Measurements from ENCODE around the gene UNC5A.

The UNC5A gene

DNA sequence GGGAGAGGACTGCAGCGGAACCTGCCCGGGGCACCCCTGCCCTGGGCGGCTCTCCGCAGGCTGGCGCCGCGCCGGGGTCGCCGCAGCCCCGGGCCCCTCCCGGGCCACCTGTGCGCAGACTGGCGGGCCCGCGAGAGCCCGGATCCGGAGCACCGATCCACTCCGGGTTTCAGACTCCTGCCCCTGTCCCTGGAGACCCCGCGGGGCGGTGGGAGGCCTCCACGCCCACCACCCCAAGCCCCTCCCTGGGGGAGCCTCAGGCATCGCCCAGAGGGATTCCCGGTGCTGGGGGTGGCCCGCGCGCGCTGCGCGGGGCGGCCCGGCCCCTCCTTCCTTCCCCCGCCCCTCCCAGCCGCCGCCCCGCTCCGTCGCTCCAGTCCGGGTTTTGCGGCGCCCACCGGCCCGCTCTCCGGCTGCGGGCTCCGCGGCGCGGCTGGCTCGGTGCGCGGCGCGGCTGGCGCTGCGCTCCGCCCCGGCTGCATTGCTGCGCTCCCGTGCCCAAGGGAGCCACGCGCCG lies at the start of gene UNC5A:
Gene UNC5A, plus strand, starts transcription at position 479 of the 517 bp plus-strand sequence. CDS start 192 bp downstream, outside the sequence.
- TF ChIP-seq, protein P1, sequence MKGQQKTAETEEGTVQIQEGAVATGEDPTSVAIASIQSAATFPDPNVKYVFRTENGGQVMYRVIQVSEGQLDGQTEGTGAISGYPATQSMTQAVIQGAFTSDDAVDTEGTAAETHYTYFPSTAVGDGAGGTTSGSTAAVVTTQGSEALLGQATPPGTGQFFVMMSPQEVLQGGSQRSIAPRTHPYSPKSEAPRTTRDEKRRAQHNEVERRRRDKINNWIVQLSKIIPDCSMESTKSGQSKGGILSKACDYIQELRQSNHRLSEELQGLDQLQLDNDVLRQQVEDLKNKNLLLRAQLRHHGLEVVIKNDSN (IDR thresholded peaks at IDR 0.05): no peak
- TF ChIP-seq, protein P2, sequence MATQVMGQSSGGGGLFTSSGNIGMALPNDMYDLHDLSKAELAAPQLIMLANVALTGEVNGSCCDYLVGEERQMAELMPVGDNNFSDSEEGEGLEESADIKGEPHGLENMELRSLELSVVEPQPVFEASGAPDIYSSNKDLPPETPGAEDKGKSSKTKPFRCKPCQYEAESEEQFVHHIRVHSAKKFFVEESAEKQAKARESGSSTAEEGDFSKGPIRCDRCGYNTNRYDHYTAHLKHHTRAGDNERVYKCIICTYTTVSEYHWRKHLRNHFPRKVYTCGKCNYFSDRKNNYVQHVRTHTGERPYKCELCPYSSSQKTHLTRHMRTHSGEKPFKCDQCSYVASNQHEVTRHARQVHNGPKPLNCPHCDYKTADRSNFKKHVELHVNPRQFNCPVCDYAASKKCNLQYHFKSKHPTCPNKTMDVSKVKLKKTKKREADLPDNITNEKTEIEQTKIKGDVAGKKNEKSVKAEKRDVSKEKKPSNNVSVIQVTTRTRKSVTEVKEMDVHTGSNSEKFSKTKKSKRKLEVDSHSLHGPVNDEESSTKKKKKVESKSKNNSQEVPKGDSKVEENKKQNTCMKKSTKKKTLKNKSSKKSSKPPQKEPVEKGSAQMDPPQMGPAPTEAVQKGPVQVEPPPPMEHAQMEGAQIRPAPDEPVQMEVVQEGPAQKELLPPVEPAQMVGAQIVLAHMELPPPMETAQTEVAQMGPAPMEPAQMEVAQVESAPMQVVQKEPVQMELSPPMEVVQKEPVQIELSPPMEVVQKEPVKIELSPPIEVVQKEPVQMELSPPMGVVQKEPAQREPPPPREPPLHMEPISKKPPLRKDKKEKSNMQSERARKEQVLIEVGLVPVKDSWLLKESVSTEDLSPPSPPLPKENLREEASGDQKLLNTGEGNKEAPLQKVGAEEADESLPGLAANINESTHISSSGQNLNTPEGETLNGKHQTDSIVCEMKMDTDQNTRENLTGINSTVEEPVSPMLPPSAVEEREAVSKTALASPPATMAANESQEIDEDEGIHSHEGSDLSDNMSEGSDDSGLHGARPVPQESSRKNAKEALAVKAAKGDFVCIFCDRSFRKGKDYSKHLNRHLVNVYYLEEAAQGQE (IDR thresholded peaks at IDR 0.05; ENCODE audit: low read depth): no peak
- TF ChIP-seq FOXM1 (IDR thresholded peaks at IDR 0.05; ENCODE audit: borderline replicate concordance, low read depth): no peak
- TF ChIP-seq CEBPB (IDR thresholded peaks at IDR 0.05): no peak
- TF ChIP-seq TEAD4 (IDR thresholded peaks at IDR 0.05): no peak
- TF ChIP-seq CREB1 (IDR thresholded peaks at IDR 0.05; ENCODE audit: low read depth): no peak
- TF ChIP-seq, protein P3, sequence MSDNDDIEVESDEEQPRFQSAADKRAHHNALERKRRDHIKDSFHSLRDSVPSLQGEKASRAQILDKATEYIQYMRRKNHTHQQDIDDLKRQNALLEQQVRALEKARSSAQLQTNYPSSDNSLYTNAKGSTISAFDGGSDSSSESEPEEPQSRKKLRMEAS (IDR thresholded peaks at IDR 0.05): no peak
- no peak for TF ChIP-seq EGR1 (IDR thresholded peaks at IDR 0.05)
- TF ChIP-seq TAF1 (IDR thresholded peaks at IDR 0.05; ENCODE audit: low read depth): no peak
- no peak for TF ChIP-seq TCF12 (IDR thresholded peaks at IDR 0.05; ENCODE audit: low read depth)
- TF ChIP-seq EP300 (IDR thresholded peaks at IDR 0.05; ENCODE audit: borderline replicate concordance): no peak
- TF ChIP-seq RAD21 (IDR thresholded peaks at IDR 0.05; ENCODE audit: low read depth): no peak
- no peak for TF ChIP-seq NFIC (IDR thresholded peaks at IDR 0.05)
- TF ChIP-seq YY1 (IDR thresholded peaks at IDR 0.05; ENCODE audit: low read depth): no peak
- TF ChIP-seq ZBTB7A (IDR thresholded peaks at IDR 0.05; ENCODE audit: low read depth): no peak

DNA sequence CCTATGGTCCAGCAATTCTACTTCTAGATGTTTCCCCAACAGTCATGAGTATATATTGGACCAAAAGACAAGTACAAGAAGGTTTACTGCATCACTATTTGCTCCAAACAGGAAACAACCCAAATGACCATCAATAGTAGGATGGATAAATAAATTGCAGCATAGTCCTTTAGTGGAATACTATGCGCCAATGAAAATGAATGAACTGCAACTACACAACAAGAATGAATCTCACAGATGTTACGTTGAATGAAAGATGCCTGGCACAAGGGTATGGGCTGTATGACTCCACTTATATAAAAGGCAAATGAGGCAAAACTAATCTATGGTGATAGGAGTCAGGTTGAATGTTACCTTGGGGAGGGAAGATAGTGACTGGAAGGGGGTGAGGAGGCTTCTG lies 48.6 kb upstream of the UNC5A start:
- no peak for TF ChIP-seq ZBTB7A (IDR thresholded peaks at IDR 0.05; ENCODE audit: low read depth)
- TF ChIP-seq CEBPB (IDR thresholded peaks at IDR 0.05): no peak
- TF ChIP-seq TCF12 (IDR thresholded peaks at IDR 0.05; ENCODE audit: low read depth): no peak
- TF ChIP-seq, protein P1 (IDR thresholded peaks at IDR 0.05): no peak

DNA sequence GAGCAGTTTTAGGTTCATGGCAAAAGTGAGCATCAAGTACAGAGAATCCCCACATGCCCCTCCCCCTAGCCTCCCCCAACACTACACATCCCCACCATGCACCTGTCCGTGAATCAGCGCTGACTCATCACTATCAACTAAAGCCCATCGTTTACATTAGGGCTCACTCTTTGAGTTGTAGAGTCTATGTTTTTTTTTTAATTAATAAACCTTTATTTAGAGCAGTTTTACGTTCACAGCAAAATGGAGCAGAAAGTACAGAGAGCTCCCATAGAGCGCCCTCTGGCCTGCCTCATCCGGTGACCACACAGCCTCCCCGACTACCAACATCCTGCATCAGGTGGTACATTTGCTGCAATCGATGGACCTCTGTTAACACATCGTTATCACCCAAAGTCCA lies 47.9 kb upstream of the UNC5A start:
- no peak for TF ChIP-seq CEBPB (IDR thresholded peaks at IDR 0.05)
- TF ChIP-seq, protein P3 (IDR thresholded peaks at IDR 0.05): no peak
- TF ChIP-seq YY1 (IDR thresholded peaks at IDR 0.05; ENCODE audit: low read depth): no peak
- TF ChIP-seq, protein P1 (IDR thresholded peaks at IDR 0.05): no peak
- no peak for TF ChIP-seq CREB1 (IDR thresholded peaks at IDR 0.05; ENCODE audit: low read depth)
- TF ChIP-seq FOXM1 (IDR thresholded peaks at IDR 0.05; ENCODE audit: borderline replicate concordance, low read depth): no peak

DNA sequence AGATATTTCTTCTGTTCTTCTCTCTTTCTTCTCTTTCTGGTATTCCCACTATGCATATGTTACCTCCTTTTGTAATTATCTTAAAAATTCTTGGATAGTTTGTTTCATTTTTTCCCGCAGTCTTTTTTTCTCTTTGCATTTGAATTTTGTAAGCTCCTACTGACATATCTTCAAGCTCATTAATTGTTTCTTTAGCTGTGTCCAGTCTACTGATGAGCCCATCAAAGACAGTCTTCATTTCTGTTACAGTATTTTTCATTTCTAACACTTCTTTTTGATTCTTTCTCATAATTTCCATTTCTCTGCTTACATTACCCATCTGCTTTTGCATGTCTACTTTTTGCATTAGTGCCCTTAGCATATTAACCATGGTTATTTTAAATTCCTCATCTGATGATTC lies 44.7 kb upstream of the UNC5A start:
- no peak for TF ChIP-seq TEAD4 (IDR thresholded peaks at IDR 0.05)
- TF ChIP-seq YY1 (IDR thresholded peaks at IDR 0.05; ENCODE audit: low read depth): no peak
- TF ChIP-seq CEBPB (IDR thresholded peaks at IDR 0.05): no peak
- no peak for TF ChIP-seq RAD21 (IDR thresholded peaks at IDR 0.05; ENCODE audit: low read depth)
- TF ChIP-seq ZBTB7A (IDR thresholded peaks at IDR 0.05; ENCODE audit: low read depth): no peak
- no peak for TF ChIP-seq NFIC (IDR thresholded peaks at IDR 0.05)
- TF ChIP-seq, protein P3 (IDR thresholded peaks at IDR 0.05): no peak
- TF ChIP-seq EGR1 (IDR thresholded peaks at IDR 0.05): no peak
- TF ChIP-seq TCF12 (IDR thresholded peaks at IDR 0.05; ENCODE audit: low read depth): no peak
- no peak for TF ChIP-seq CREB1 (IDR thresholded peaks at IDR 0.05; ENCODE audit: low read depth)
- TF ChIP-seq, protein P1 (IDR thresholded peaks at IDR 0.05): no peak
- TF ChIP-seq, protein P2 (IDR thresholded peaks at IDR 0.05; ENCODE audit: low read depth): no peak
- no peak for TF ChIP-seq TAF1 (IDR thresholded peaks at IDR 0.05; ENCODE audit: low read depth)
- no peak for TF ChIP-seq EP300 (IDR thresholded peaks at IDR 0.05; ENCODE audit: borderline replicate concordance)

Measured in Ishikawa (cell line).